SK-N-SH (cell line): ENCODE measurements around the gene KLHL17. TPM values are rescaled to one million over a fixed set of nuclear protein-coding genes. Genes with fewer than 3 reads are reported as not detected.

ENCODE experiments used
- CTCF ChIA-PET: fragments of 300-600, 350-600 bp; formaldehyde crosslinking; extraction: SDS; loops from one replicate; lab custom pipeline; 2021; lab: Yijun Ruan, JAX
- POLR2A ChIA-PET: fragments of 350-600 bp; sonication (Branson Sonifier 250); formaldehyde crosslinking; extraction: SDS; loops from one replicate; lab custom pipeline; 2020; ENCODE audit warnings: antibody characterized with exemption, inconsistent platforms; lab: Yijun Ruan, JAX
- DNase-seq: peaks from one replicate; pipeline ENCODE4 v3.0.0; 2012
- H2AFZ ChIP-seq: fragments of 200-600 bp; sonication (generic); 2 replicates; pipeline ENCODE4 v1.8.1; 2016; ENCODE audit warnings: antibody characterized with exemption, mild to moderate bottlenecking, low read depth
- H3F3A ChIP-seq: fragments of 200-600 bp; sonication (generic); replicated peaks from 2 replicates; pipeline ENCODE3; 2016; ENCODE audit warnings: antibody characterized with exemption, mild to moderate bottlenecking; ENCODE audit not compliant: insufficient read depth
- H3K27ac ChIP-seq, 2 experiments: fragments of 200-500 bp in 1 of 2; fragments of 200-600 bp in 1 of 2; sonication (Bioruptor generic) in 1 of 2; sonication (generic), shearing (Covaris generic) in 1 of 2; 2 replicates each; pipeline versions ENCODE4 v1.5.1 to v1.6.1; 2014 to 2016; ENCODE audit warnings: low read depth in 2 of 2, inconsistent platforms in 1 of 2, low read length in 1 of 2, mild to moderate bottlenecking in 1 of 2, mixed read lengths in 1 of 2
- H3K27me3 ChIP-seq: fragments of 200-600 bp; sonication (generic), shearing (Covaris generic); 2 replicates; pipeline ENCODE4 v1.6.1; 2016; ENCODE audit warnings: mixed run types; ENCODE audit not compliant: insufficient read depth
- H3K36me3 ChIP-seq, 2 experiments: fragments of 200-500 bp in 1 of 2; fragments of 200-600 bp in 1 of 2; sonication (Bioruptor generic) in 1 of 2; sonication (generic) in 1 of 2; replicated peaks in 1 of 2; 2 replicates each; pipeline versions ENCODE3 to v1.5.1; 2014 to 2016; ENCODE audit warnings: low read length in 1 of 2, mild to moderate bottlenecking in 1 of 2; ENCODE audit not compliant: insufficient read depth in 2 of 2, control insufficient read depth in 1 of 2
- H3K4me1 ChIP-seq, 2 experiments: fragments of 200-500 bp in 1 of 2; fragments of 200-600 bp in 1 of 2; sonication (Bioruptor generic) in 1 of 2; sonication (generic), shearing (Covaris generic) in 1 of 2; 2 replicates each; pipeline versions ENCODE4 v1.5.1 to v1.6.1; 2014 to 2016; ENCODE audit warnings: low read depth in 1 of 2, low read length in 1 of 2, mixed run types in 1 of 2; ENCODE audit not compliant: insufficient read depth in 2 of 2, control insufficient read depth in 1 of 2
- H3K4me2 ChIP-seq: fragments of 200-600 bp; sonication (generic), shearing (Covaris generic); 2 replicates; pipeline ENCODE4 v1.6.1; 2017; ENCODE audit warnings: mixed run types
- H3K4me3 ChIP-seq, 2 experiments: fragments of 200-500 bp in 1 of 2; fragments of 200-600 bp in 1 of 2; sonication (Bioruptor generic) in 1 of 2; sonication (generic), shearing (Covaris generic) in 1 of 2; 2 replicates each; pipeline versions ENCODE4 v1.5.1 to v1.8.1; 2014 to 2016; ENCODE audit warnings: low read depth in 2 of 2, inconsistent platforms in 1 of 2, low read length in 1 of 2, mild to moderate bottlenecking in 1 of 2, mixed read lengths in 1 of 2, moderate library complexity in 1 of 2
- H3K79me2 ChIP-seq: fragments of 200-600 bp; sonication (generic); 2 replicates; pipeline ENCODE4 v1.8.1; 2017; ENCODE audit warnings: mild to moderate bottlenecking; ENCODE audit not compliant: insufficient read depth
- H3K9ac ChIP-seq: fragments of 200-600 bp; sonication (generic); 2 replicates; pipeline ENCODE4 v1.6.1; 2017; ENCODE audit warnings: mixed run types
- H3K9me2 ChIP-seq: fragments of 200-600 bp; sonication (generic); 2 replicates; pipeline ENCODE4 v1.6.1; 2017; ENCODE audit warnings: mixed run types
- H3K9me3 ChIP-seq: fragments of 200-600 bp; sonication (generic); 2 replicates; pipeline ENCODE4 v1.6.1; 2017; ENCODE audit warnings: mixed run types, mild to moderate bottlenecking, moderate library complexity
- H4K20me1 ChIP-seq: fragments of 200-600 bp; sonication (generic); 2 replicates; pipeline ENCODE4 v1.6.1; 2017; ENCODE audit warnings: mild to moderate bottlenecking, mixed run types; ENCODE audit not compliant: insufficient read depth
- GABPA ChIP-seq: IDR thresholded peaks from 2 replicates; pipeline ENCODE4 v1.4.0; 2012; ENCODE audit warnings: low read depth, mild to moderate bottlenecking
- MAX ChIP-seq: IDR thresholded peaks from 2 replicates; pipeline ENCODE4 v1.4.0; 2012; ENCODE audit warnings: low read depth
- PBX3 ChIP-seq: IDR thresholded peaks from 2 replicates; pipeline ENCODE4; 2012
- RCOR1 ChIP-seq: fragments of 150-350 bp; IDR thresholded peaks from 2 replicates; pipeline ENCODE4 v1.6.1; 2017; ENCODE audit warnings: antibody characterized with exemption, low read length
- REST ChIP-seq: IDR thresholded peaks from 2 replicates; pipeline ENCODE4 v1.6.1; 2012; ENCODE audit warnings: mild to moderate bottlenecking, low read depth, low read length, moderate library complexity
- RXRA ChIP-seq: IDR thresholded peaks from 2 replicates; pipeline ENCODE4 v1.4.0; 2012; ENCODE audit warnings: low read depth, mild to moderate bottlenecking, borderline replicate concordance
- TCF12 ChIP-seq: IDR thresholded peaks from 2 replicates; pipeline ENCODE4 v1.4.0; 2012
- WGBS: methylation state at CpG from one replicate; pipeline ENCODE4 v1.1.6; 2017; ENCODE audit warnings: low lambda C conversion rate; 5-methylcytosine and 5-hydroxymethylcytosine counted together
- polyA plus RNA-seq, 3 experiments: library from polyadenylated mRNA; depleted of rRNA; stranded (reverse); fragments of >200 nt; gene quantifications; 2 replicates each; pipeline ENCODE4 v1.2.3, GENCODE V29; 2012

KLHL17 gene
- polyA plus RNA-seq (2012; rRNA removed) = 27.3 and 28.1 TPM in 2 replicates
- polyA plus RNA-seq (2012; cell fraction: cytosol; rRNA removed) = 3.6 and 5.7 TPM in 2 replicates
- polyA plus RNA-seq (2012; cell fraction: nucleus; rRNA removed) = 220 and 295 TPM in 2 replicates

- peaks cover 21% of the 10 kb centered on the region for H3K79me2 ChIP-seq
- peaks cover 0 to 30% of the 10 kb centered on the region in 2 experiments for H3K36me3 ChIP-seq
- H3K9me3 ChIP-seq = no peaks in the 10 kb centered on the region
- DNase-seq = peak; percentile 94
- peak; percentile 39; the same call in 1 of the 2 replicates for TF ChIP-seq GABPA
- no peak for TF ChIP-seq TCF12
- TF ChIP-seq REST = 0 out of 2 replicates have a peak, but pooled peaks have one; percentile 26
- no peak for TF ChIP-seq RXRA
- TF ChIP-seq MAX = no peak
- TF ChIP-seq PBX3 = peak; percentile 60
- TF ChIP-seq, all 33 proteins: peak for 3
- Histone ChIP-seq H3K4me3 (peak within 1 kb of the TSS; percentile 57 to 75), H3F3A (no peaks in the 10 kb centered on the region), H3K9me2 (no peaks in the 10 kb centered on the region), H2AFZ (no peak within 1 kb of the TSS), H3K4me1 (peaks cover 4 to 17% of the 10 kb centered on the region in 2 experiments; a peak in 2 of 4 replicates), H3K27me3 (no peaks in the 10 kb centered on the region), H3K4me2 (peak within 1 kb of the TSS; percentile 62; the same call in 1 of the 2 replicates), H3K9ac (peak within 1 kb of the TSS; percentile 36; the same call in 1 of the 2 replicates), H3K27ac (peak within 1 kb of the TSS in 1 of 2 experiments; percentile 47; a peak in 2 of 4 replicates), H4K20me1 (no peaks in the 10 kb centered on the region)
- under 1% methylated on average over 20 of the region's 109 CpGs for WGBS
- CTCF ChIA-PET = interaction anchor here (1.1 to 1.9 kb wide), 4 partner anchors 19 to 42 kb away, joined by 3 to 6 read pairs (median 4); no protein-coding TSS in a partner anchor
- POLR2A ChIA-PET = interaction anchor here (0.8 kb wide), 1 partner anchor 55 kb away, joined by 4 read pairs; no protein-coding TSS in a partner anchor
Observed at GRCh38 chr1:960363-961131, at the start of gene KLHL17. TSS of gene KLHL17 (plus strand) at chr1:960584. CDS start at chr1:960694, 110 bp downstream.

- ChIA-PET POLR2A (no interaction called here), CTCF (interaction anchor here (1.0 to 1.6 kb wide), 5 partner anchors 9 to 121 kb away, joined by 3 to 6 read pairs (median 4); no protein-coding TSS in a partner anchor)
- no peaks in the 10 kb centered on the region for H3F3A ChIP-seq
- H3K9ac ChIP-seq = no peak overlapping the region
- H3K36me3 ChIP-seq = no peaks in the 10 kb centered on the region
- H3K27me3 ChIP-seq = no peaks in the 10 kb centered on the region
- no peaks in the 10 kb centered on the region for H3K79me2 ChIP-seq
- no peaks in the 10 kb centered on the region for H4K20me1 ChIP-seq
- peak; percentile 72 for DNase-seq
- no peak overlapping the region for H3K4me3 ChIP-seq
- no peaks in the 10 kb centered on the region for H3K9me3 ChIP-seq
- H3K27ac ChIP-seq = no peak overlapping the region
- peaks cover 0 to 15% of the 10 kb centered on the region in 2 experiments; a peak in 2 of 4 replicates for H3K4me1 ChIP-seq
- no peak overlapping the region for H2AFZ ChIP-seq
- TF ChIP-seq PBX3 (peak; percentile 87), RCOR1 (no peak)
- H3K9me2 ChIP-seq = no peaks in the 10 kb centered on the region
- WGBS = 69% methylated on average over 12 of the region's 25 CpGs
- no peak overlapping the region for H3K4me2 ChIP-seq
Observed at GRCh38 chr1:910881-911721, 49.3 kb upstream of the KLHL17 start.
